Measurements from ENCODE around the gene NEDD4L. TPM values are rescaled to one million over a fixed set of nuclear protein-coding genes. Genes with fewer than 3 reads are reported as not detected.

The NEDD4L gene
- total RNA-seq, 1 donor from 2014 or later: 93.9 TPM

DNA sequence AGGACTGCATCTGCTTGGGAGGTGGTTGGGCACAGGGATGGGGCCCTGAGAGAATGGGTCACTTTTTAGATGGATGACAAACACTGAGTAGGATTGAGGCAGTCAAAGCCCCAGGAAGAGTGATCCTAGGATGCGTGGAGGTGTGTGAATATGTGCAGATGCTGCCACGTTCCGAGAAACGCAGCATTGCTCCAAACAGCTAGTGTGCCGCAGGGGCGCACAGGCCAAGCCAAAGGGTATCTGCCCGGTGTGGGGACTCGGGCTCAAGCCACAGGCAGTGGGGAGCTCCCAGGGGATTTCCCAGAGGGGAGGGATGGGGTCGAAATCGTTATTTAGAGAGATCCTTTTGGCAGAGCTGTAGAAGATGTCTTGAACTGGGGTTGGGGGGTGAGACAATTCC is 310.8 kb downstream of the NEDD4L start:
- no peaks in the 10 kb centered on the region for H3K9me3 ChIP-seq (ENCODE audit: insufficient read depth, low read depth, low read length)
- Mint-ChIP-seq H3K36me3 (ENCODE audit: low read depth, unreplicated experiment) (peaks cover 17% of the 10 kb centered on the region), H3K4me1 (ENCODE audit: low read depth, unreplicated experiment) (peaks cover 33% of the 10 kb centered on the region), H3K4me3 (ENCODE audit: unreplicated experiment) (no peak overlapping the region), H3K27ac (ENCODE audit: unreplicated experiment) (peak overlapping the region; percentile 34), H3K27me3 (ENCODE audit: low read depth, unreplicated experiment) (no peaks in the 10 kb centered on the region), H3K9me3 (ENCODE audit: unreplicated experiment) (no peaks in the 10 kb centered on the region)
- no peak for FAIRE-seq
- H3K79me2 ChIP-seq (ENCODE audit: insufficient read depth, low read length): no peaks in the 10 kb centered on the region
- no peak for DNase-seq (ENCODE audit: low read depth)
- no peaks in the 10 kb centered on the region for H3K27me3 ChIP-seq (ENCODE audit: insufficient read depth, low read length)
- H4K20me1 ChIP-seq (ENCODE audit: insufficient read depth, low read length): no peaks in the 10 kb centered on the region
- H3K4me2 ChIP-seq (ENCODE audit: low read length): peak overlapping the region; percentile 20
- H3K9ac ChIP-seq (ENCODE audit: low read length): no peak overlapping the region
- H3K4me1 ChIP-seq (ENCODE audit: insufficient read depth, low read length): peaks cover 21% of the 10 kb centered on the region
- peak overlapping the region; percentile 42 for H3K27ac ChIP-seq (ENCODE audit: low read depth, low read length)
- H2AFZ ChIP-seq (ENCODE audit: low read depth, low read length): no peak overlapping the region
- peaks cover 26% of the 10 kb centered on the region for H3K36me3 ChIP-seq (ENCODE audit: insufficient read depth, low read length)
- H3K4me3 ChIP-seq (ENCODE audit: insufficient read depth, low read depth, low read length): no peak overlapping the region
- no peak for TF ChIP-seq EZH2 (IDR thresholded peaks at IDR 0.05; ENCODE audit: insufficient read depth, low read length)
- TF ChIP-seq CTCF (IDR thresholded peaks at IDR 0.05; ENCODE audit: insufficient read depth, low read depth, low read length): no peak

- Mint-ChIP-seq H3K4me3 (ENCODE audit: unreplicated experiment) (no peak overlapping the region), H3K9me3 (ENCODE audit: unreplicated experiment) (no peaks in the 10 kb centered on the region), H3K4me1 (ENCODE audit: low read depth, unreplicated experiment) (peaks cover 37% of the 10 kb centered on the region), H3K27ac (ENCODE audit: unreplicated experiment) (peak overlapping the region; percentile 41), H3K27me3 (ENCODE audit: low read depth, unreplicated experiment) (no peaks in the 10 kb centered on the region), H3K36me3 (ENCODE audit: low read depth, unreplicated experiment) (peaks cover 17% of the 10 kb centered on the region)
- FAIRE-seq (no peak), DNase-seq (ENCODE audit: low read depth) (peak; percentile 60)
- Histone ChIP-seq H2AFZ (ENCODE audit: low read depth, low read length) (no peak overlapping the region), H3K4me1 (ENCODE audit: insufficient read depth, low read length) (peaks cover 25% of the 10 kb centered on the region), H3K79me2 (ENCODE audit: insufficient read depth, low read length) (no peaks in the 10 kb centered on the region), H3K4me2 (ENCODE audit: low read length) (peak overlapping the region; percentile 20), H3K27ac (ENCODE audit: low read depth, low read length) (peak overlapping the region; percentile 42), H3K9me3 (ENCODE audit: insufficient read depth, low read depth, low read length) (no peaks in the 10 kb centered on the region), H4K20me1 (ENCODE audit: insufficient read depth, low read length) (no peaks in the 10 kb centered on the region), H3K4me3 (ENCODE audit: insufficient read depth, low read depth, low read length) (no peak overlapping the region), H3K36me3 (ENCODE audit: insufficient read depth, low read length) (peaks cover 26% of the 10 kb centered on the region), H3K9ac (ENCODE audit: low read length) (no peak overlapping the region), H3K27me3 (ENCODE audit: insufficient read depth, low read length) (no peaks in the 10 kb centered on the region)
- TF ChIP-seq CTCF (IDR thresholded peaks at IDR 0.05; ENCODE audit: insufficient read depth, low read depth, low read length) (no peak), EZH2 (IDR thresholded peaks at IDR 0.05; ENCODE audit: insufficient read depth, low read length) (no peak)
These were observed 311.2 kb downstream of the NEDD4L start for GRCh38 chr18:58355243-58355642.

GRCh38 chr18:58359218-58359617 is 315.2 kb downstream of the NEDD4L start:
- no peaks in the 10 kb centered on the region for H3K27me3 ChIP-seq (ENCODE audit: insufficient read depth, low read length)
- H3K9ac ChIP-seq (ENCODE audit: low read length): peak overlapping the region; percentile 48
- Mint-ChIP-seq H3K27ac (ENCODE audit: unreplicated experiment) (peak overlapping the region; percentile 94), H3K9me3 (ENCODE audit: unreplicated experiment) (no peaks in the 10 kb centered on the region), H3K4me1 (ENCODE audit: low read depth, unreplicated experiment) (peaks cover 71% of the 10 kb centered on the region), H3K27me3 (ENCODE audit: low read depth, unreplicated experiment) (no peaks in the 10 kb centered on the region), H3K36me3 (ENCODE audit: low read depth, unreplicated experiment) (peaks cover 5% of the 10 kb centered on the region), H3K4me3 (ENCODE audit: unreplicated experiment) (peak overlapping the region; percentile 71)
- no peaks in the 10 kb centered on the region for H3K9me3 ChIP-seq (ENCODE audit: insufficient read depth, low read depth, low read length)
- H4K20me1 ChIP-seq (ENCODE audit: insufficient read depth, low read length): no peaks in the 10 kb centered on the region
- no peak for FAIRE-seq
- H2AFZ ChIP-seq (ENCODE audit: low read depth, low read length): no peak overlapping the region
- peaks cover 15% of the 10 kb centered on the region for H3K36me3 ChIP-seq (ENCODE audit: insufficient read depth, low read length)
- peak overlapping the region; percentile 37 for H3K4me2 ChIP-seq (ENCODE audit: low read length)
- DNase-seq (ENCODE audit: low read depth): peak; percentile 83
- H3K79me2 ChIP-seq (ENCODE audit: insufficient read depth, low read length): no peaks in the 10 kb centered on the region
- no peak overlapping the region for H3K4me3 ChIP-seq (ENCODE audit: insufficient read depth, low read depth, low read length)
- H3K27ac ChIP-seq (ENCODE audit: low read depth, low read length): peak overlapping the region; percentile 78
- H3K4me1 ChIP-seq (ENCODE audit: insufficient read depth, low read length): peaks cover 64% of the 10 kb centered on the region
- TF ChIP-seq EZH2 (IDR thresholded peaks at IDR 0.05; ENCODE audit: insufficient read depth, low read length): no peak
- no peak for TF ChIP-seq CTCF (IDR thresholded peaks at IDR 0.05; ENCODE audit: insufficient read depth, low read depth, low read length)
